Tibial nerve (tissue), 4 donors: Measurements from ENCODE around the gene RAP1GAP. TPM values are rescaled to one million over a fixed set of nuclear protein-coding genes. Genes with fewer than 3 reads are reported as not detected.
A peak's percentile ranks its signal among the peaks of the same experiment; 100 is the strongest.

Experiments used
- DNase-seq, 2 donors: peaks; one replicate each; pipeline ENCODE4 v3.0.0-alpha.2; 2019; ENCODE audit warnings: low spot score in 2 of 2
- H3K27ac ChIP-seq, 4 donors: fragments of 200-600 bp; sonication (generic) in 3 of 4; one replicate each; pipeline ENCODE4 v1.5.1; 2017 to 2019; ENCODE audit warnings: mild to moderate bottlenecking in 1 of 4
- H3K27me3 ChIP-seq, 2 donors: fragments of 200-600 bp; sonication (generic) in 1 of 2; one replicate each; pipeline versions ENCODE4 v1.5.1 to v1.6.0; 2017 to 2019
- H3K36me3 ChIP-seq, 3 donors: fragments of 200-600 bp; sonication (generic); one replicate each; pipeline ENCODE4 v1.5.1; 2018 to 2019
- H3K4me1 ChIP-seq, 4 donors: fragments of 200-600 bp; sonication (generic) in 3 of 4; one replicate each; pipeline ENCODE4 v1.5.1; 2017 to 2019
- H3K4me3 ChIP-seq, 4 donors: fragments of 200-600 bp; sonication (generic) in 3 of 4; one replicate each; pipeline ENCODE4 v1.5.1; 2017 to 2019; ENCODE audit warnings: mild to moderate bottlenecking in 1 of 4, moderate library complexity in 1 of 4
- H3K9me3 ChIP-seq, 4 donors: fragments of 200-600 bp; sonication (generic) in 3 of 4; one replicate each; pipeline ENCODE4 v1.5.1; 2017 to 2019
- CTCF ChIP-seq, 5 experiments: fragments of 200-600 bp in 3 of 5; fragments of 450-650 bp in 2 of 5; sonication (generic) in 3 of 5; IDR thresholded peaks; one replicate each; pipeline ENCODE4 v1.5.1; 2016 to 2019; ENCODE audit warnings: antibody characterized with exemption in 5 of 5, mild to moderate bottlenecking in 3 of 5, moderate library complexity in 2 of 5
- EP300 ChIP-seq, 2 donors: sonication (generic); formaldehyde crosslinking; IDR thresholded peaks; one replicate each; pipeline ENCODE4 v1.6.1; 2017; ENCODE audit warnings: antibody characterized with exemption in 2 of 2, mild to moderate bottlenecking in 1 of 2
- POLR2A ChIP-seq, 2 donors: fragments of 450-650 bp; IDR thresholded peaks; one replicate each; pipeline ENCODE4 v1.6.1; 2017; ENCODE audit warnings: antibody characterized with exemption in 2 of 2, mild to moderate bottlenecking in 2 of 2, moderate library complexity in 2 of 2
- WGBS, 2 donors: methylation state at CpG; one replicate each; pipeline ENCODE4 v1.1.5; 2018; 5-methylcytosine and 5-hydroxymethylcytosine counted together
- total RNA-seq, 4 donors: library from RNA; depleted of rRNA; stranded (reverse); fragments of >200 nt; gene quantifications; one replicate each; pipeline ENCODE4 v1.1.0, GENCODE V29; 2016

The RAP1GAP gene
- total RNA-seq, 4 donors from 2014 or later = 2.4 to 5.1 (median 4.6) TPM

DNA sequence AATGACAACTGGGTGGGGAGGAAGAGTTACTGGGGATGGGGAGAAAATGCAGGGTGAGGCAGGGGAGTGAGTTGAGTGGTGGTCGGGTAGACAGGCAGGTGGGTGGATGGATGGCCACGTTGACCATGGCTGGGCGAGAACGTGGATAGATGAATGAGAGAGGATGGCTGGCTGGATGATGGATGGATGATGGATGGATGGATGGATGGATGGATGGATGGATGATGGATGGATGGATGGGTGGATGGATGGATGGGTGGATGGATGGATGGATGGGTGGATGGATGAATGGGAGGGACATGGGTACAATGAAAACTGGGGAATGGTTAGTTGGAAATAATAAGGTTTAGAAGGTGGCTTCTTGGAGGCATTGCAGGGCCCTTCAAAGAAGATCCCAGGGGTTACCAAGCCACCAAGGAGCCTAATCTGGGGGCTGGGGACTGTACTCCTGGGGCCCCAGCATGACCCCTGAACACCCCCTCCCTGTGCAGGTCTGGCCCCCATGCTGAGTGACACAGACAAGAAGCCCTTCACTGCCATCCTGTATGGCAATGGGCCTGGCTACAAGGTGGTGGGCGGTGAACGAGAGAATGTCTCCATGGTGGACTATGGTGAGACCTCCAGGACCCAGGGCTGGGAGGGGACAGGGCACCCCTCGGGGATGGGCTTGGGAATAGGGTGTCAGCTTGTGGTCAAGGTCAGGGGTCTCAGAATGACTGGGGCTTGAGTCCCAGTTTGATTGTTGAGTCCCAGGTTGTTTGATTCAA, 92.9 kb downstream of the RAP1GAP start:
- no peak for TF ChIP-seq CTCF (IDR thresholded peaks at IDR 0.05)
- TF ChIP-seq EP300 (IDR thresholded peaks at IDR 0.05) = no peak
- no peak for TF ChIP-seq POLR2A (IDR thresholded peaks at IDR 0.05)
- H3K4me1 ChIP-seq = peaks cover 0 to 16% (median 1%) of the 10 kb centered on the region in 4 donors
- H3K36me3 ChIP-seq = no peaks in the 10 kb centered on the region
- peaks cover 0 to 18% (median 0%) of the 10 kb centered on the region in 4 donors for H3K9me3 ChIP-seq
- no peak overlapping the region for H3K4me3 ChIP-seq
- no peak overlapping the region for H3K27ac ChIP-seq
- no peak for DNase-seq
- WGBS, 2 donors = 84 to 94% methylated on average over 7 of the region's 7 CpGs
- no peaks in the 10 kb centered on the region for H3K27me3 ChIP-seq

GRCh38 chr1:21575351-21575942, 93.7 kb downstream of the RAP1GAP start:
- DNase-seq = no peak
- Histone ChIP-seq H3K4me1 (peaks cover 0 to 16% (median 1%) of the 10 kb centered on the region in 4 donors), H3K36me3 (no peaks in the 10 kb centered on the region), H3K9me3 (peaks cover 0 to 15% (median 0%) of the 10 kb centered on the region in 4 donors), H3K4me3 (no peak overlapping the region), H3K27ac (peak overlapping the region in 1 of 4 donors; percentile 44), H3K27me3 (no peaks in the 10 kb centered on the region)
- TF ChIP-seq CTCF (IDR thresholded peaks at IDR 0.05) = no peak
- no peak for TF ChIP-seq EP300 (IDR thresholded peaks at IDR 0.05)
- TF ChIP-seq POLR2A (IDR thresholded peaks at IDR 0.05) = no peak
- 90% methylated on average over 16 to 18 of the region's 18 CpGs for WGBS, 2 donors

GRCh38 chr1:21574466-21575151, 94.5 kb downstream of the RAP1GAP start:
- peak overlapping the region in 2 of 4 donors; percentile 44 to 55 for H3K27ac ChIP-seq
- DNase-seq = no peak
- no peak overlapping the region for H3K4me3 ChIP-seq
- peaks cover 0 to 16% (median 1%) of the 10 kb centered on the region in 4 donors for H3K4me1 ChIP-seq
- no peak for TF ChIP-seq POLR2A (IDR thresholded peaks at IDR 0.05)
- TF ChIP-seq EP300 (IDR thresholded peaks at IDR 0.05) = peak in 1 of 2 donors; percentile 9
- peaks cover 0 to 8% (median 0%) of the 10 kb centered on the region in 4 donors for H3K9me3 ChIP-seq
- H3K36me3 ChIP-seq = no peaks in the 10 kb centered on the region
- 25 to 29% methylated on average over 24 to 28 of the region's 31 CpGs for WGBS, 2 donors
- no peaks in the 10 kb centered on the region for H3K27me3 ChIP-seq

GRCh38 chr1:21573971-21574465, 95.1 kb downstream of the RAP1GAP start:
- peak in 1 of 2 donors; percentile 53 for DNase-seq
- Histone ChIP-seq H3K27ac (peak overlapping the region in 1 of 4 donors; percentile 3), H3K36me3 (no peaks in the 10 kb centered on the region), H3K4me1 (peaks cover 0 to 16% (median 1%) of the 10 kb centered on the region in 4 donors), H3K9me3 (peaks cover 0 to 7% (median 0%) of the 10 kb centered on the region in 4 donors), H3K27me3 (no peaks in the 10 kb centered on the region), H3K4me3 (no peak overlapping the region)
- TF ChIP-seq POLR2A (IDR thresholded peaks at IDR 0.05) = no peak
- peak; percentile 23 to 65 (median 36) for TF ChIP-seq CTCF (IDR thresholded peaks at IDR 0.05)
- TF ChIP-seq EP300 (IDR thresholded peaks at IDR 0.05) = peak; percentile 28 to 32
- 21 to 23% methylated on average over 11 of the region's 11 CpGs for WGBS, 2 donors

DNA sequence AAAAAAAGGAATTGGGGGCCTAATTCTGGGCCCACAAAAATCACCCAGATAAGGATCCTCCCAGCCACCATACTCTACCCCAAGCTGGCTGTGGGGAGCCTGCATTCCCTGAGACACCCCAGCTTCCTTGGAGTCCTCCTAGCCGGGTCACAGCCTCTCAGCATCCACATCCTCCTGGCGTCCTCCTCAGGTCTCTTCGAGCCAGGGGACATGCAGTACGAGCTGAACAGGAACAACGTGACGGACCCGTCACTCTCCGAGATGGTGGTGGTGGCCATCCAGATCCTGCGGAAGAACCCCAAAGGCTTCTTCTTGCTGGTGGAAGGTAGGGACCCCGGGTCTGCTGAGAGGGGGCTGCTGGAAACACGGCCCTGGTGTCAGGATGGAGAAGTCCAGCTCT, 95.7 kb downstream of the RAP1GAP start:
- no peaks in the 10 kb centered on the region for H3K36me3 ChIP-seq
- TF ChIP-seq CTCF (IDR thresholded peaks at IDR 0.05) (no peak), EP300 (IDR thresholded peaks at IDR 0.05) (no peak), POLR2A (IDR thresholded peaks at IDR 0.05) (no peak)
- no peak for DNase-seq
- no peaks in the 10 kb centered on the region for H3K27me3 ChIP-seq
- peaks cover 0 to 7% (median 0%) of the 10 kb centered on the region in 4 donors for H3K9me3 ChIP-seq
- H3K4me1 ChIP-seq = peaks cover 0 to 16% (median 1%) of the 10 kb centered on the region in 4 donors
- H3K4me3 ChIP-seq = no peak overlapping the region
- WGBS, 2 donors = 79 to 80% methylated on average over 11 of the region's 11 CpGs
- peak overlapping the region in 1 of 4 donors; percentile 3 for H3K27ac ChIP-seq
